Lower lobe of right lung (tissue), 2 donors: ENCODE results near the gene USP33. TPM values are rescaled to one million over a fixed set of nuclear protein-coding genes. Genes with fewer than 3 reads are reported as not detected.
"Not testable (repeated sequence)": the region's sequence is repeated elsewhere in the genome, so short reads cannot be mapped to it uniquely, and the experiment has no call there.

Experiments used
- ATAC-seq, 2 donors: fragments of 200-7000 bp; cut with Tn5 transposase; one replicate each; pipeline ENCODE4 v1.9.1; 2020 to 2022; ENCODE audit warnings: mild to moderate bottlenecking in 2 of 2, moderate library complexity in 2 of 2
- DNase-seq: peaks from one replicate; pipeline ENCODE4 v3.0.0-alpha.2; 2020
- H3K27ac ChIP-seq: fragments of 200-600 bp; one replicate; pipeline ENCODE4 v1.8.0; 2022
- H3K27me3 ChIP-seq: fragments of 200-600 bp; one replicate; pipeline ENCODE4 v1.8.0; 2022; ENCODE audit warnings: low read depth
- H3K36me3 ChIP-seq: fragments of 200-600 bp; one replicate; pipeline ENCODE4 v1.8.0; 2022; ENCODE audit warnings: mild to moderate bottlenecking
- H3K4me1 ChIP-seq: fragments of 200-600 bp; one replicate; pipeline ENCODE4 v1.8.0; 2022
- H3K4me3 ChIP-seq: fragments of 200-600 bp; one replicate; pipeline ENCODE4 v1.8.0; 2022; ENCODE audit warnings: mild to moderate bottlenecking
- H3K9me3 ChIP-seq: fragments of 200-600 bp; one replicate; pipeline ENCODE4 v1.8.0; 2022
- intact Hi-C: fragments of 100-400 bp; cut with DNase I; formaldehyde crosslinking; loops from one replicate; pipeline ENCODE4 v1.11.0; 2022
- total RNA-seq: library from RNA; stranded (reverse); fragmentation: NEBNext Ultra II Directional; extraction: Animal tissue kit (Norgen Biotek cat#: 25700); gene quantifications from one replicate; pipeline ENCODE4 v1.2.1, GENCODE V29; 2021
- TF ChIP-seq, protein P1 (sequence below): fragments of 200-600 bp; IDR thresholded peaks from one replicate; pipeline ENCODE4 v1.8.0; 2022; ENCODE audit warnings: antibody characterized with exemption, mild to moderate bottlenecking
- donor health status: DM: no; HTN: yes; CAD: no; lungs with severe emphysema.

The USP33 gene
- total RNA-seq, 1 donor from 2014 or later = 68.4 TPM

DNA sequence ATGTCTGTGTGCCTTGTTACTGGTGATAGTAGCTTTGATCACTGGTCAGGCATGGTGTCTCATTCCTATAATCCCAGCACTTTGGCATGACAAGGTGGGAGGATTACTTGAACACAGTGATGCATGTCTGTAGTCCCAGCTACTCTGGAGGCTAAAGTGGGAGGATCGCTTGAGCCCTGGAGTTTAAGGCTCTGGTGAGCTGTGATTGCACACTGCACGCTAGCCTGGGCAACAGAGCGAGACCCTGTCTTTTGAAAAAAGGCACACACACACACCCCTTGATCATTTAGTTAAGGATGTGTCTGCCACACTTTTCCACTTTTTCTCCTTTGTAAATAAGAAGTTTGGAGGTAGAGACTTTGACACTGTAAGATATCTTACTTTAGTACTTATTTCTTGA lies 34.9 kb upstream of the USP33 start:
- Histone ChIP-seq H3K27ac (no peak overlapping the region), H3K36me3 (peaks cover 37% of the 10 kb centered on the region), H3K4me3 (no peak overlapping the region), H3K4me1 (no peaks in the 10 kb centered on the region), H3K9me3 (no peaks in the 10 kb centered on the region), H3K27me3 (no peaks in the 10 kb centered on the region)
- TF ChIP-seq, protein P1, sequence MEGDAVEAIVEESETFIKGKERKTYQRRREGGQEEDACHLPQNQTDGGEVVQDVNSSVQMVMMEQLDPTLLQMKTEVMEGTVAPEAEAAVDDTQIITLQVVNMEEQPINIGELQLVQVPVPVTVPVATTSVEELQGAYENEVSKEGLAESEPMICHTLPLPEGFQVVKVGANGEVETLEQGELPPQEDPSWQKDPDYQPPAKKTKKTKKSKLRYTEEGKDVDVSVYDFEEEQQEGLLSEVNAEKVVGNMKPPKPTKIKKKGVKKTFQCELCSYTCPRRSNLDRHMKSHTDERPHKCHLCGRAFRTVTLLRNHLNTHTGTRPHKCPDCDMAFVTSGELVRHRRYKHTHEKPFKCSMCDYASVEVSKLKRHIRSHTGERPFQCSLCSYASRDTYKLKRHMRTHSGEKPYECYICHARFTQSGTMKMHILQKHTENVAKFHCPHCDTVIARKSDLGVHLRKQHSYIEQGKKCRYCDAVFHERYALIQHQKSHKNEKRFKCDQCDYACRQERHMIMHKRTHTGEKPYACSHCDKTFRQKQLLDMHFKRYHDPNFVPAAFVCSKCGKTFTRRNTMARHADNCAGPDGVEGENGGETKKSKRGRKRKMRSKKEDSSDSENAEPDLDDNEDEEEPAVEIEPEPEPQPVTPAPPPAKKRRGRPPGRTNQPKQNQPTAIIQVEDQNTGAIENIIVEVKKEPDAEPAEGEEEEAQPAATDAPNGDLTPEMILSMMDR = no peak
- intact Hi-C loops = no loop called here
- ATAC-seq = no peak
- no peak for DNase-seq

DNA sequence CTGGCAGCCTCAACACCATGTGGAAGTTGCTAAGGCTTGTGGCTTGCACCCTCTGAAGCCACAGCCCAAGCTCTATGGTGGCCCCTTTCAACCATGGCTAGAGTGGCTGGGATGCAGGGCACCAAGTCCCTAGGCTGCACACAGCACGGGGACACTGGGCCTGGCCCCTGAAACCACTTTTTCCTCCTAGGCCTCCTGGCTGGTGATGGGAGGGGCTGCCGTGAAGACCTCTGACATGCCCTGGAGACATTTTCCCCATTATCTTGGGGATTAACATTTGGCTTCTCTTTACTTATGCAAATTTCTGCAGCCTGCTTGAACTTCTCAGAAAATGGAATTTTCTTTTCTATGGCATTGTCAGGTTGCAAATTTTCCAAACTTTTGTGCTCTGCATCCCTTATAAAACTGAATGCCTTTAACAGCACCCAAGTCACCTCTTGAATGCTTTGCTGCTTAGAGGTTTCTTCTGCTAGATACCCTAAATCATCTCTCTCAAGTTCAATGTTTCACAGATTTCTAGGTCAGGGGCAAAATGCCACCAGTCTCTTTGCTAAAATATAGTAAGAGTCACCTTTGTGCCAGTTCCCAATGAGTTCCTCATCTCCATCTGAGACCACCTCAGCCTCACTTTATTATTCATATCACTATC lies 26.6 kb upstream of the USP33 start:
- ATAC-seq, H3K4me3 ChIP-seq, H3K4me1 ChIP-seq, H3K27me3 ChIP-seq, DNase-seq, H3K9me3 ChIP-seq, H3K27ac ChIP-seq, intact Hi-C loops: not testable (repeated sequence)
- peaks cover 72% of the 10 kb centered on the region for H3K36me3 ChIP-seq

DNA sequence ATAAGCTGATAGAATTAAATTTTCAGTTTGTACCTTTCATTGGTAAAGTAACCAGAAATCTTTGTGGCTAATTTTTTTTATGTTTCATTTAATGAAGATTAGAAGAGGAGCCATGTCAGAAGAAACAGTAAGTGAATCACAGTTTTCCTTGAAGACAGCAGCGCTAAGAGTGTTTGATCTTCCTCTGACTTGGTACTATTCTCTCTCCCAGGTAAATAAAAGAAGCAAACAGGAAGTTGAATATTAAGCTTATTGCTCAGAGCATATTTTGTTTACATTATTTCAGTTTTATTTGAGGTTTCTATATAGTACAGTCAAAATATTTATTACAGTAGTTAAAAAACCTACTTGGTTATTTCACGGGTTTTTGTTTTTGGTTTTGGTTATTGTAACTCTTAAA lies 23.5 kb upstream of the USP33 start:
- TF ChIP-seq, protein P1 = no peak

DNA sequence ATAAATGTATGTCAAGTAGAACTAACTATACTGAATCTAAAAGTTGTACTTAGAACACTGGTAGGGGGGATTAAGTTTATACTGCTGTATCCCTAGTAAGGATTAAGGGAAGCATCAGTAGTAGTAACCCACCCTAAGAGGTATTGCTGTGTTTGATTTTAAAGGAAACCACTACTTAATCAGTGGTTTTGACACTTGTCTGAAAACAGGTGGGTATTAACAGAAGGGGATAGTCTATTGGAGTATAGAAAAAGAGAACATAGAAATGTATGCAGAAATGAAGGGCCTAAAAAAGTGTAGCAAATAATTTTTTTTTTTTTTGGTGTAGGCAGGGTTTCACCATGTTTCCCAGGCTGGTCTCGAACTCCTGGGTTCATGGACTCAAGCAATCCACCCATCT lies 22.0 kb upstream of the USP33 start:
- Histone ChIP-seq H3K4me3 (no peak overlapping the region), H3K27ac (no peak overlapping the region), H3K9me3 (no peaks in the 10 kb centered on the region), H3K27me3 (no peaks in the 10 kb centered on the region), H3K36me3 (peaks cover 31% of the 10 kb centered on the region), H3K4me1 (peaks cover 24% of the 10 kb centered on the region)
- DNase-seq (no peak), ATAC-seq (no peak)
- intact Hi-C loops = no loop called here
- TF ChIP-seq, protein P1 = no peak

More for the DNA sequence above, 23.5 kb upstream of the USP33 start:
- no peak for DNase-seq
- no peak for ATAC-seq
- Histone ChIP-seq H3K27ac (no peak overlapping the region), H3K4me1 (peaks cover 24% of the 10 kb centered on the region), H3K27me3 (no peaks in the 10 kb centered on the region), H3K4me3 (no peak overlapping the region), H3K36me3 (peaks cover 43% of the 10 kb centered on the region), H3K9me3 (no peaks in the 10 kb centered on the region)
- intact Hi-C loops = no loop called here

DNA sequence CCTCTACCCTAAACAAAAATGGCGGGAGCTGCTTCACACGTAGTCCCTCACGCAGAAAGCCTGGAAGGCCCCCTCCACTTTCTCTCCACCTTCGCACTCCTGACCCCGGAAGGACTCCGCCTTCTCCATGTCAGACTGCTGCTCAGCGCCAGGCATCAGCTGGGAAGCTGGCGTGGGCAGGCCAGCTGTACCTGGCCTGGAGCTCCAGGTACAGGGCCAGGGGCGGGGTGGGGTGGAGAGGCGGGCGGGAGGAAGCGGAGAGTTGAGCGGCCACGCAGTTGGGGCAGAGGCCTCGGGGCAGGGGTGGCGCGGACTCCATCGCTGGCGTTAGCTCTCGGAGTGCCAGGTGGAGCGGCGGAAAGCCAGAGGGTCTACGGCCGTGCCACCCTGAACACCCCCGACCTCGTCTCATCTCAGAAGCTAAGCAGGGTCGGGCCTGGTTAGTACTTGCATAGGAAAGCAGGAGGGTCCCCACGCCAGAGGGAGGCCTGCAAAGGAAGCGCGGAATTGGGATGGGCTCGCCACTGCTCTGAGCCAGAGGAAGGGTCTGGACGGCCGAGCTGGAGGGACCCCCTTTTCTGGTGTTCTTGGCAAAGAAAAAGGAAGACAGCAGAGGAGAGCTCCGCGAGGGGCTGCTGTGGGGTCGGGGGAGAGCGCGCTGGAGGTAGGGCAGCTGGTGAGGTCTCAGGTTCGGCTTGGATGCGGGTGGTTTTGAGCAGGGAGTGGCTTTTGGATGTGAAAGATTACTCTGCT lies 20.1 kb upstream of the USP33 start, which contains the start of gene MIGA1:
Gene MIGA1 (plus strand): TSS at position 121 of the 753 bp plus-strand sequence. CDS start 3,604 bp downstream, outside the sequence.
- Histone ChIP-seq H3K27me3 (no peaks in the 10 kb centered on the region), H3K4me1 (peaks cover 24% of the 10 kb centered on the region), H3K4me3 (peak within 1 kb of the TSS; percentile 95), H3K36me3 (peaks cover 12% of the 10 kb centered on the region), H3K9me3 (no peaks in the 10 kb centered on the region), H3K27ac (peak within 1 kb of the TSS; percentile 80)
- TF ChIP-seq, protein P1 = no peak
- DNase-seq (peak; percentile 90), ATAC-seq (peak; percentile 100)
- intact Hi-C loops = no loop called here
